HAP-1 (cell line): ENCODE results near the gene CD3E.

Source experiments
- DNase-seq, 2 experiments: peaks; one replicate each; pipeline ENCODE4 v3.0.0-alpha.2; 2016 to 2020; ENCODE audit warnings: low spot score in 2 of 2
- H3K27me3 ChIP-seq: fragments of 250-450 bp; sonication (Bioruptor Pico); 2 replicates; pipeline ENCODE4 v1.5.1; 2020; ENCODE audit warnings: low read depth, mild to moderate bottlenecking, moderate library complexity
- H3K36me3 ChIP-seq: fragments of 250-450 bp; sonication (Bioruptor Pico); replicated peaks from 2 replicates; pipeline ENCODE4 v1.5.1; 2020; ENCODE audit warnings: mild to moderate bottlenecking
- H3K4me1 ChIP-seq: fragments of 250-450 bp; sonication (Bioruptor Pico); 2 replicates; pipeline ENCODE4 v1.5.1; 2020; ENCODE audit warnings: mild to moderate bottlenecking
- H3K4me3 ChIP-seq: fragments of 250-450 bp; sonication (Bioruptor Pico); 2 replicates; pipeline ENCODE4 v1.5.1; 2020; ENCODE audit warnings: mild to moderate bottlenecking, moderate library complexity
- H3K9me3 ChIP-seq: fragments of 250-450 bp; sonication (Bioruptor Pico); 2 replicates; pipeline ENCODE4 v1.5.1; 2020; ENCODE audit warnings: mild to moderate bottlenecking, moderate library complexity
- in situ Hi-C: fragments of 300-500 bp; cut with MboI; formaldehyde crosslinking; loops from 3 replicates; pipeline ENCODE4 v1.14.3; 2020; ENCODE audit warnings: low sequenced_read_pairs, inconsistent platforms, mixed read lengths

The CD3E gene

DNA sequence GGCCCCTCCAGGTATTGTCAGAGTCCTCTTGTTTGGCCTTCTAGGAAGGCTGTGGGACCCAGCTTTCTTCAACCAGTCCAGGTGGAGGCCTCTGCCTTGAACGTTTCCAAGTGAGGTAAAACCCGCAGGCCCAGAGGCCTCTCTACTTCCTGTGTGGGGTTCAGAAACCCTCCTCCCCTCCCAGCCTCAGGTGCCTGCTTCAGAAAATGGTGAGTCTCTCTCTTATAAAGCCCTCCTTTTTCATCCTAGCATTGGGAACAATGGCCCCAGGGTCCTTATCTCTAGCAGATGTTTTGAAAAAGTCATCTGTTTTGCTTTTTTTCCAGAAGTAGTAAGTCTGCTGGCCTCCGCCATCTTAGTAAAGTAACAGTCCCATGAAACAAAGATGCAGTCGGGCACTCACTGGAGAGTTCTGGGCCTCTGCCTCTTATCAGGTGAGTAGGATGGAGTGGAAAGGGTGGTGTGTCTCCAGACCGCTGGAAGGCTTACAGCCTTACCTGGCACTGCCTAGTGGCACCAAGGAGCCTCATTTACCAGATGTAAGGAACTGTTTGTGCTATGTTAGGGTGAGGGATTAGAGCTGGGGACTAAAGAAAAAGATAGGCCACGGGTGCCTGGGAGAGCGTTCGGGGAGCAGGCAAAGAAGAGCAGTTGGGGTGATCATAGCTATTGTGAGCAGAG lies at the start of gene CD3E:
Gene CD3E, plus strand, starts transcription at position 163 of the 681 bp plus-strand sequence. Its CDS starts 223 bp downstream, at position 386.
- no peak for DNase-seq

DNA sequence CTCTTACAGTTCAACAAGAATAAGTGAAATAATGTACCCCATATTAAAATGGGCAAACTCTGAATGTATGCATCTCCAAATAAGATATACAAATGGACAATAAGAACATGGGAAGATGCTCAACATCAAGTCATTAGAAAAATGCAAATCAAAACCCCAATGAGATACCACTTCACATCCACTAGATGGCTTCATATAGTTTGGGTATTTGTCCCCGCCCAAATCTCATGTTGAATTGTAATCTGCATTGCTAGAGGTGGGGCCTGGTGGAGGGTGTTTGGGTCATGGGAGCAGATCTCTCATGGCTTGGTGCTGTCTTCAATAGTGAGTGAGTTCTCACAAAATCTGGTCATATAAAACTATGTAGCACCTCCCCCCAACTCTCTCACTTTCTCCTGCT lies 46.1 kb upstream of the CD3E start:
- peaks cover 28% of the 10 kb centered on the region for H3K27me3 ChIP-seq
- no peaks in the 10 kb centered on the region for H3K36me3 ChIP-seq
- no peaks in the 10 kb centered on the region for H3K9me3 ChIP-seq
- in situ Hi-C loops = no loop called here
- no peaks in the 10 kb centered on the region for H3K4me1 ChIP-seq
- DNase-seq = no peak
- H3K4me3 ChIP-seq = no peak overlapping the region

More for the DNA sequence above, at the start of gene CD3E:
- in situ Hi-C loops = no loop called here
- Histone ChIP-seq H3K4me1 (no peaks in the 10 kb centered on the region), H3K9me3 (no peaks in the 10 kb centered on the region), H3K36me3 (no peaks in the 10 kb centered on the region), H3K4me3 (no peak within 1 kb of the TSS), H3K27me3 (peaks cover 21% of the 10 kb centered on the region)

DNA sequence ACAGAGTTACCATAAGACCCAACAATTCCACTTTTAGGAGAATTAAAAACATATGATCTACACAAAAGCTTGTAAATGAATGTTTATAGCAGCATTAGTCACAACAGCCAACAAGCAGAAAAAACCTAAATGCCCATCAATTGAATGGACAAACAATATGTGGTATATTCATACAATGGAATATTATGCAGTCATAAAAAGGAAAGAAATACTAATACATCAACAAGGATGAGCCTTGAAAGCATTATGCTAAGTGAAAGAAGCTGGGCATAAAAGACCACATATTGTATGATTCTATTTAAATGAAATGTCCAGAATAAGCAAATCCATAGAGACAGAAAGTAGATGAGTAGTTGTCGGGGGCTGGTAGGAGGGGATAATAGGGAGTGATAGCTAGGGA lies 45.4 kb upstream of the CD3E start:
- Histone ChIP-seq H3K36me3 (no peaks in the 10 kb centered on the region), H3K27me3 (peaks cover 33% of the 10 kb centered on the region), H3K4me3 (no peak overlapping the region), H3K4me1 (no peaks in the 10 kb centered on the region), H3K9me3 (no peaks in the 10 kb centered on the region)
- no peak for DNase-seq
- in situ Hi-C loops = no loop called here

DNA sequence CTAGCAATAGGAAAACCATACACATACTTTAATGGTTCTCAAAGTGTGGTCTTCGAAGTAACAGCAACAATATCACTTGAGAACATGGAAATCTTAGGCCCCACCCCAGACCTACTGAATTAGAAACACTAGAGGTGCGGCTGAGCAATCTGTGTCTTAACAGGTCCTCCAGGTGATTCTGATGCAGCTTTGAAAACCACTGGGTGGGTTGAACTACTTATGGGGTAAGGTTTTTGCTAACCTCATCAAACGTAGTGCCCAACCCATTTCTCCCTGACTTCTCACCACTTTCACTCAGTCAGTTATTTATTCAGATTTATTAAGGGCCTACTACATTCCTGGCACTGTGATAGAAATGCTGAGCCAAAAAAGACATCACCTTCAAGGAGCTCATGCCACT lies 44.2 kb upstream of the CD3E start:
- Histone ChIP-seq H3K36me3 (no peaks in the 10 kb centered on the region), H3K4me3 (no peak overlapping the region), H3K9me3 (no peaks in the 10 kb centered on the region), H3K4me1 (no peaks in the 10 kb centered on the region), H3K27me3 (peaks cover 42% of the 10 kb centered on the region)
- DNase-seq = no peak
- in situ Hi-C loops = no loop called here

DNA sequence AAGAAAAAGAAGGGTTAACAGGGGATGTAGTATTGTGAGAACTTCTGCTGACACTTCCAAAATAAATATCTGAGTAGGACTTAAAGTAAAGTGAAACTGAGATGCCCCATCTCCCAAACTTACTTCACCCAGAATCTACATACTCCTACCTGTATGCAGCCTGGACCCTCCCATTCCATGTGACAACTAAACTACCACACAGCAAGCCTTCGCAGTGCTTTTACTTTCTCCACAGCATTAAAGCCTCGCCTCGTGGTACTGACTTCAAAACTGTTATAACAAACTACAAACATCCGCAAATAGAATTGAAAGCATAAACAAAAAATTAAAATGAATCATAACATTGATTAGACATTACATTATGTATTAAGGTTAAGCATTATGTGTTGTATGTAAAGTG lies 41.4 kb upstream of the CD3E start:
- H3K27me3 ChIP-seq = peaks cover 51% of the 10 kb centered on the region
- in situ Hi-C loops = no loop called here
- no peaks in the 10 kb centered on the region for H3K9me3 ChIP-seq
- DNase-seq = no peak
- H3K4me3 ChIP-seq = no peak overlapping the region
- no peaks in the 10 kb centered on the region for H3K4me1 ChIP-seq
- no peaks in the 10 kb centered on the region for H3K36me3 ChIP-seq

DNA sequence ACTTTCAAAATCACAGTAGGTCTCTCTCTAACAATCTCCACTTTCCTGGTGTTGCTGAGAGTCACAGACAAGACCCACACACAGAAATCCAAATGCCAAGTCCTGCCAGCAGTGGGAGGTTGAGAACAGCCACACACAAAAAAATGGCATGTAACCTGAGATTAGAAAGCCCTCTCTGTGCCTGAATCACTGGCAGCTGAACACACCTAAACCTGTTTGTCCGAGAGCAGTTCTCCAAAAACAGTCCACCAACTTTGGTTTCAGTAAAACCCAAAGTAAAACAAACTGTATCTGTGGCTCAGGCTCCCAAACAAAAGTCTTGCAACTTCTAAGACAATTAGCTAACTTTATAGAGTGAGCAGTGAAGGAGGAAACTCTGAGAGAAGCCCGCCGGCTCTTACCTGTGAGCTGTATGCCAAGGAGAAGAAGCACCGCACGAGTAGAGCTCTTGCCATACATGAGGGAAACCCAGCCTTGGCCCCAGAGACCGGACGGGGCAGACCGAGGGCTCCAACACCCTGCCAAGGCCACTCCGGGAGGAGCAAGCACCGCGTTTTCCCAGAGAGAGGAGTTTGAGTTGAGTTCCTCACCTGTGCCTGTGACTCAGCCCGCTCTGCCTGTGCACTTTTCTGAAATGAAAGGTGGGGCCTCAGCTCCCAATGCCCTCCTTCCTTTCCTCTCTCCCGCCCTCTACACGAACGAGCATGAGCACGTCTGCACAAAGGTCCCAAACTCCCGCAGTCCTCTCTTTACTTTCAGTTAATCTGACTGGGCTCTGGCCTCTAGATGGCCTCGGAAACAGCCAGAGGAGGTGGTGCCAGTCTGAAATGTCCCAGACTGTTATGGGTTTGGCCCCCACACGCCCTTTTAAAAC lies 40.6 kb upstream of the CD3E start, which contains the start of gene MPZL2:
Gene MPZL2, minus strand, starts transcription at position 603 of the 874 bp plus-strand sequence. Its CDS starts 144 bp downstream, at position 459.
- no peaks in the 10 kb centered on the region for H3K9me3 ChIP-seq
- DNase-seq = peak in 1 of 2 experiments; percentile 8
- H3K4me3 ChIP-seq = no peak within 1 kb of the TSS
- no peaks in the 10 kb centered on the region for H3K36me3 ChIP-seq
- H3K4me1 ChIP-seq = no peaks in the 10 kb centered on the region
- peaks cover 59% of the 10 kb centered on the region for H3K27me3 ChIP-seq
- in situ Hi-C loops = no loop called here

DNA sequence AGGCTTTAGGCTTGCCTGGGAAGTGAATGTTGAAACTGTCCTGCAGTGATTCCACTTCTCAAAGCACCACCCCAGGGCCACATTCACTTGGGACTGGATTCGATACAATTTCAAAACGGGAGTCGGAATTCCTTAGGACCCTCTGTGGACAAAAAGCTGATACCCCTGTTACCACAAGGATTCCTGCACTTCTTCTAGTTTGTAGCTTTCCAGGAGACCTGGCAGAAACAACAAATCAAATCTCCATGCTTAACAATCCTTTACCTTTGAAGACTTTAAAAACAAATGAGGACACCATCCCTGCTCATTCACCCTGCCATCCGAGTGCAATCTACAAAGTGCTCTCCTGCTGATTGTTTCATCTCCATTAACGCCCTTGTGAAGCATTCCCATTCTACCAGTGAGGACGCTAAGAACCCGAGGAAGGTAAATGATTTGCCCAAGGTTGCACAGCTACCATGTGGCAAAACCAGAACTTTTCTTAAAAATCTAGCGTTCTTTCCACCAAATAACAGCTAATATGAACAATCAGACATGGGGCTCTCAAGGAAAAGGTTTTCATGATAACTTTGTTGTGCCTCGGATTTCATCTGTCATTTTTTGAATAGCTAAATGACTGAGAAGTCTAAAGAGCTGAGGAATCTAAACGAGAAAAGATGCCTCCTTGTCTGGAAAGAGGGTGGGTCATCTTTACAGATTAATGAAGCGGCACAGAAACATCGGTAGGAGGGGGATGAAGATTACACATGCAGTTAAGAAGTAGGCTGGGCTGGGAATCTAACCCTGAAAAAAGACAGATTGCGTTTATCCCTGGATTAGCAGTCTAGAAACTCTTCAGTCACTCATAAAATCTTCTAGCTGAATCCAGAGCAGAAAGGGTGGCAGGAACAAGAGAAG lies 39.7 kb upstream of the CD3E start:
- no peaks in the 10 kb centered on the region for H3K36me3 ChIP-seq
- H3K27me3 ChIP-seq = peaks cover 61% of the 10 kb centered on the region
- H3K4me3 ChIP-seq = no peak overlapping the region
- in situ Hi-C loops = no loop called here
- DNase-seq = no peak
- H3K9me3 ChIP-seq = no peaks in the 10 kb centered on the region
- no peaks in the 10 kb centered on the region for H3K4me1 ChIP-seq

DNA sequence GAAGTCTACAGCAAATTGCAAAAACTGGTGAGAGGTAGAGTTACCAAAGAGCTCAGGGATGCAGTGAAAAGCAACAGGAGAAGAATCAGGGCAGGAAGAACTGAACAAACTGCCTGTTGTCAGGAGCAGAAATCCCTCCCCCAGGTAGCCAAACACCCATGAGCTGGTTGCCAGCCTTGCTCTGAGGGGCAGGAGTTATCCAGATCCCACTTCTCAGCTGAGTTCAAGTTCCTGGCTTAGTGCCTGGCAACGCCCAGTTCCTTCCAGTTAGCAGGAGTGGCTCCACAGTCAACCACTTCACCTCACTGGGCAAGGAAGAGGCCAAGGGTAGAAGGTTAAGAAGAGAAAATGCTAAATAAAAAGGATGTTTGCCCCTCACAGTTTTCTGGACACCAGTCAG lies 38.6 kb upstream of the CD3E start:
- in situ Hi-C loops = no loop called here
- Histone ChIP-seq H3K9me3 (no peaks in the 10 kb centered on the region), H3K4me1 (no peaks in the 10 kb centered on the region), H3K4me3 (no peak overlapping the region), H3K27me3 (peaks cover 62% of the 10 kb centered on the region), H3K36me3 (no peaks in the 10 kb centered on the region)
- DNase-seq = no peak

DNA sequence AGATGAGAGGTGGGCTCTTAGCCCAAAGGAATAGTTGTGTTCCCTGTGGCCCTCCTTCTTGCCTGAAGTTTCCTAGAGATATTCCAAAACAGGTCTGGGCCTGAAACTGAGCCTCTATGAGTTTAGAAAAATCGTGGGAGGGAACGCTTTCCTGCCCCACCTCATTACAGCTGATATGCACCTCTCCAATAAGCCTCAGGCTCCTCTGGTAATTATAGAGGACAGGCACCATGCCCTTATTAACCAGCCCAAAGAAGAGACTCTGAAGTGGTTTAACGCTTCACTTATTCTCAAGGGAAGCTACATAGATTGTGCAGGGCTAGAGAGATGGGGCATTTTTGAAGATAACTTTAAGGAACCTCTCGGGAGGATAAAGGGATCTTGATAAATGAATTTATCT lies 37.0 kb upstream of the CD3E start:
- in situ Hi-C loops = no loop called here
- Histone ChIP-seq H3K9me3 (no peaks in the 10 kb centered on the region), H3K36me3 (no peaks in the 10 kb centered on the region), H3K27me3 (peaks cover 60% of the 10 kb centered on the region), H3K4me3 (no peak overlapping the region), H3K4me1 (no peaks in the 10 kb centered on the region)
- no peak for DNase-seq

DNA sequence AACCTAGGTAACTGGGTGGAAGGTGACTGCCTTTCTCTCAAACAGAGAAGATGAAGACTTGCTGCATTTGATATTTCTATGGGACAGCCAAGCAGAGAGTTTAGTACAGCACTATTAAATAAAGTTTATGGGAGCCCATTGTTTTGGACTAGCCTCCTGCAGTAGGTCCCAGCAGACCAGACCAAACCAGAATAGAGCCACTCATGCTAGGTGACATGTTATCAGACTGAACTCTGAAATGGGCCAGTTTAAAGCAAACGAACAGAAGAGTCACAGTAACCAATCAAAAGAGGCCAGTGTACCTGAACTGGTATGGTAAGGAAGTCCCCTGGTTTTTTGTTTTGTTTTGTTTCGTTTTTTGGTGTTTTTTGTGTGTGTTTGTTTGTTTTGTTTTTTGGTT lies 32.5 kb upstream of the CD3E start:
- no peak for DNase-seq
- in situ Hi-C loops = no loop called here
- Histone ChIP-seq H3K27me3 (peaks cover 19% of the 10 kb centered on the region), H3K36me3 (no peaks in the 10 kb centered on the region), H3K4me1 (no peaks in the 10 kb centered on the region), H3K4me3 (no peak overlapping the region), H3K9me3 (no peaks in the 10 kb centered on the region)

DNA sequence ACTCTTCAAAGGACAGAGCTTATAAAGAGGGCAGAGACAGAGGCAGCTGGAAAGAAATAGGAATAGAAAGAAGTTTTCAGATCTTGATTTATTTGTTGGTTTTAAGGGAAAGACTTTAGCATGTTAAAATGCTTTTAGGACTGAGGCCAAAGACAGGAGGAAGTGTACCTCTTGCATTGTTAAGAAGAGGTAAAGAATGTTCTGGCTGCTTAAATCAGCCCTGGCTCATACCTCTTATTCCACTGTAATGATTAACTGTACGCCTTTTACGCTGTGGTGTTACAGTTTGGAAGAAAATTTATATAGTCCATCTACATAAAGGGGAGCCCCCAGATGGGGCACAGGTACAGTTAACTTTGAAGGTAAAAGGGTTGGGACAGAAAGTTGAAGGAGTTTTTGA lies 30.3 kb upstream of the CD3E start:
- in situ Hi-C loops = no loop called here
- DNase-seq = no peak
- H3K36me3 ChIP-seq = no peaks in the 10 kb centered on the region
- peaks cover 4% of the 10 kb centered on the region for H3K27me3 ChIP-seq
- H3K4me1 ChIP-seq = no peaks in the 10 kb centered on the region
- H3K4me3 ChIP-seq = no peak overlapping the region
- no peaks in the 10 kb centered on the region for H3K9me3 ChIP-seq

DNA sequence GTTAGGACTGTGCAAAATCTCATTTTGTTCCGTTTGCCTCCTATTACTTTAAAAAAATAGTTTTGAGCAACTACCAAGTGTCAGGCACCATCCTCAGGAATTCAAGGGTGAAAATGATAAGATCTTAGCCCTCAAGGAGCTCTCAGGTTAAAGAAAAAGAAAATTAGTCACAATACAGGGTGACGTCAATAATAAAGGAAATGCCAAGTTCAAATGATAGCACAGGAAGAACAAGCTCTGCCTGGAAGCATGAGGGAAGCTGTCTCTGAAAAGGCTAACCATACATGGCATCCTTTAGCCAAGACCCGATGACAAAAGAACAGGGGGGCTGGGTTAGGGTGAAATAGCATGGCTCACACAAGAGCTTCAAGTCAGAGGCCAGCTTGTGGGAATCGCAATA lies 29.4 kb upstream of the CD3E start:
- Histone ChIP-seq H3K4me1 (no peaks in the 10 kb centered on the region), H3K4me3 (no peak overlapping the region), H3K36me3 (no peaks in the 10 kb centered on the region), H3K9me3 (no peaks in the 10 kb centered on the region), H3K27me3 (peaks cover 4% of the 10 kb centered on the region)
- DNase-seq = no peak
- in situ Hi-C loops = no loop called here

DNA sequence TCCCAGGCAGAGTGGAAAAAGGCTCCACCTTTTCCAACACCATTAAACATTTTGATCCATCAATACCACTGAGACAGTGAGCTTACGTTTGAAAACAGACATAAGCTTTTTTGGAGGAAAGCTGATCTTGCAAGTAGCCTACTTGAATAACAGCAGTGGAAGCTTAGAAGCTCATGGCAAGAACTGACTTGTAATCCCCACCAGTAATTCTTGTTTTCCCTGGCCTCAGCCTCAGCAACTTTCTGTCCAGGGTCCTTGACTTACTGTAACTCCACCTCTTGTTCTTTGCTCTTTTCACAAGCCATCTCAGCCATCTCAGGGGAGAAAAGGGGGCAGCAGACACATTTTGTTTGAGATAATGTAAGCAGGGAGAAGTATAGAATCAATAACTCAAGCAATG lies 28.1 kb upstream of the CD3E start:
- Histone ChIP-seq H3K4me1 (no peaks in the 10 kb centered on the region), H3K9me3 (no peaks in the 10 kb centered on the region), H3K4me3 (no peak overlapping the region), H3K36me3 (no peaks in the 10 kb centered on the region), H3K27me3 (no peaks in the 10 kb centered on the region; the same call in 1 of the 2 replicates)
- in situ Hi-C loops = no loop called here
- DNase-seq = no peak
